Stimulated activated CD8-positive, alpha-beta memory T cell treated with anti-CD3 and anti-CD28 coated beads, Interleukin-2, amount 100 ng/mL, for 1 hour (primary cell): Measurements from ENCODE around the gene PARD6B.
"Not testable (repeated sequence)": the region's sequence is repeated elsewhere in the genome, so short reads cannot be mapped to it uniquely, and the experiment has no call there.

ENCODE experiments used
- DNase-seq, 2 donors: peaks; one replicate each; pipeline ENCODE4 v3.0.0-alpha.2; 2020; ENCODE audit warnings: low read depth in 2 of 2

The PARD6B gene

DNA sequence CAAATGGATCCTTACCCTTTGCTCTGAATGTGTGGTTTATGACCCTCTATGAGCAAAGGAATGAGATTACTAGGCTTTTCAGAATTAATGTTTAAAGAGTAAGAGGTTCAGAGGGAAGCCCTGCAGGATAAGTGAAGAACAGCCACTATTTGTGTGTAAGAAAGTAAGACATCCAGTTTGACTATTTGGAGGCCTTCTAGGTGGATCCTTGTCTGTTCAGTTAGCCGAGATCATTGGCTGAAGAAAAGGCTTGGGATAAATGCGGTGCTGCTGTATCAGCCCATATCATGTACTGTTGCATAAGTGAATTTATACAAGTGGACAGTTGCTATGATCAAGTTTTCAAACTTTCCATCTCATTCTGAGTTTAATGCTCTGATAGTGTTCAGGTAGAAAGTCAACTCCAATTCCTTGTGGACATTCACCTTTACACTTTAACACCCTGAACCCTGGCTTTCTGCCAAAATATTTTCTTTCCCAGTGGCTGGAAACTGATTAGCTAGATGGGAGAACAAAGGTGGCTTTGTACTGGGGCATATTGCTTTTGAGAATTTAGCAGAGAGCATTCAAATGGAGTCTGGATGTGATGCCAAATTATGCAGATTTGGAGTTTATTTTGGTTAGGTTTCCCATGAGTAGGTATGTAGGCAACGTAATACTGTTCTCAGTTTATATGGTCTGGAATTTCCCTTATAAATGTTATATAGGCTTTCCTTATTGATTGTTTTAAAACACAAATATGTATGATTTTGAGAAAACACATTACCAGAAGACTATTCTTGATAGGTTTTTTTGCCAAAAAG lies 15.0 kb downstream of the PARD6B start:
- no peak for DNase-seq

DNA sequence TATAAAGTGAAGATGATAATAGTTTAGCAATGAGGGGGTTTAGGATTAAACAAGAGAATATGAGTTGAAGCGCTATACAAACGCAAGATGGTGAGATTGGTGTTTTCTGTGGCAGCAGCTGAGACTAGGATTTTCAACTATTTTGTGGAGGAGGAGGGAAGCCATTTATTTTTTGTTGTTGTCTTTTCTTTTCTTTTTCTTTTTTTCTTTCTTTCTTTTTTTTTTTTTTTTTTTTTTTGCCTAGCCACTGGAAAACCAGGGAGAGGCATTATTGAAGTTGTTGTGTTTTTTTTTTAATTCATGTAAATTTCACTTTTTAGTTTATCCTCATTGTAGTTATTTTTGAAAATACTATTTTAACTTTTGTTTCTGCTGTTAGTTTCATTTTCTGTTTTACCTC lies 15.9 kb downstream of the PARD6B start:
- no peak for DNase-seq

DNA sequence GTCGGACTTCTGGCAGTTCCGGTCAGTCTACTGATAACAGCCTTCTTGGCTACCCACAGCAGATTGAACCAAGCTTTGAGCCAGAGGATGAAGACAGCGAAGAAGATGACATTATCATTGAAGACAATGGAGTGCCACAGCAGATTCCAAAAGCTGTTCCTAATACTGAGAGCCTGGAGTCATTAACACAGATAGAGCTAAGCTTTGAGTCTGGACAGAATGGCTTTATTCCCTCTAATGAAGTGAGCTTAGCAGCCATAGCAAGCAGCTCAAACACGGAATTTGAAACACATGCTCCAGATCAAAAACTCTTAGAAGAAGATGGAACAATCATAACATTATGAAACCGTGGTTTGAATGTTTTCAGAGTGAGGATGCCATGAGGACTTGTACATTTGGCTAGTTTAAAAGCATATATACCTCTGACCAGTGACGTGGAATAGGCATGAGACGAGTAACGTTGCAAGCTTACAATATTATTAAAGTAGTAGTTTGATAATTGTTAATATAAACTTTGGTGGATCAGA lies 18.8 kb downstream of the PARD6B start:
- no peak for DNase-seq

DNA sequence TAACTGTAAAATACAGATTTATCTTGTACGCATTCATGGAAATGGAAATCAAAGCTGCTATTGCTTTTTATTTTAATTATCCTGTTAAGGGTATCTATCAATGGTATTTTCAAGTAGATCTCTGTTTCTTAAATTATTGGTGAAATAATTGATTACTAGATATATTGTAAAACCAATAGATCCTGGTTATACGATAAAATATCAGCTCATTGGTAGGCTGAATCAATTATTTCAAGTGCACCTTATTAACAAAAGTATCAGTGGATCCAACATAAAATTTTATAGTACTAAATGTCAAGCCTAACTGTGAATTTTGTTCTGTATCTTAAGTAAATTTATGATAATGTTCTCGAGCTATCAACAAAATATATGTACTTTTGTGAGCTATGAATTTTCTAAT lies 21.8 kb downstream of the PARD6B start:
- DNase-seq, result no peak

DNA sequence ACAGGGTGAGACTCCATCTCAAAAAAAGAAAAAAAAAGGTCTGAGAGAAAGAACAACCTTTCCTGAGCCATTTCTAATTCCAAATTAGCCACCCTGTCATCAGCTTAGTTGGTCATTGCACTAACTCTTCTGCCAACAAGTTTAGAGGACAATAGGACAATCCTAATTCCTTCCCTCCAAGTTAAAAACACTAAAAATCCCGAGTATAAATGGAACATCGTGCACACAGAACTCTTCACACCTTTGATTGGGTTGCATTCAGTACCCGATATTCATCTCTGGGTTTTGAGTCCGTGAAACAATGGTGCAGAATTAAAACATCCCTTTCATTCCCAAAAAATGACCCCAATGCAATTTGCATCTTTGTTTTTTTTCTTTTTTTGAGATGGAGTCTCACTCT lies 23.0 kb downstream of the PARD6B start:
- DNase-seq, result no peak

DNA sequence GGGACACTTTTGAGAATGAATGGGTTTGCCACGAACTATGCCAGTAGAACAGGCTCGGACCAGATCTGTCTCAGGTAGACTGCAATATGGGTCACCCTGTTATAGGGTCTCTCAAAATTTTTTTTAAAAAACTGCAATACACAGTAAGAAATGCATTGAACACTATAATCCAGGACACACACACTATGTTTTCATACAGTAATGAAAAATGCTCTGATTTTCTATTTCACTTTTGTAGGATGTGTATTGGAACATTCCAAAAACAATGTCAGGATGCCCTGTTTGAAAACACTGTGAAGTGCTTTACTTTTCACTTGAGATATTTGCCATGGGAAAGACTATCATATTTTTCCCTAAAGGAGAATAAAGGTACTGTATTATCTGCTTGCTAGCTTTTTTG lies 25.1 kb downstream of the PARD6B start:
- DNase-seq, result no peak

DNA sequence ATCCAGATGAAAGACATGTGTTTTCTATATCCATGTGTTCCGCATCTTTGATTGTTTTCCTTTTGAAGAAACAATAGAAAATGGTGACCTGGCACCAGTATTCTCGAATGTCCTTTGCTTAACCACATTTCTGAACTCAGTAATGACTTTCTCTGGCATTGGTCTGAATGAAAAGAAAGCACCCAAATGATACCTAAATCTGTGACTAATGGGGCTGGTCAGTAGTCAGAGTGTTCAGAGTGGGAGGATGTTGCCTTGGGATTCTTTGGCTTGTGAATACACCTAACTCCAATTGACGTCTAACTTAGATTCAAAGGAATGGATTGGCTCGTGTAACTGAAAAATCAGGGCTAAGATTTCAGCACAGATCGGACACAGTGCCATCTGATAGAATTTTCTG lies 27.1 kb downstream of the PARD6B start:
- DNase-seq, result no peak

DNA sequence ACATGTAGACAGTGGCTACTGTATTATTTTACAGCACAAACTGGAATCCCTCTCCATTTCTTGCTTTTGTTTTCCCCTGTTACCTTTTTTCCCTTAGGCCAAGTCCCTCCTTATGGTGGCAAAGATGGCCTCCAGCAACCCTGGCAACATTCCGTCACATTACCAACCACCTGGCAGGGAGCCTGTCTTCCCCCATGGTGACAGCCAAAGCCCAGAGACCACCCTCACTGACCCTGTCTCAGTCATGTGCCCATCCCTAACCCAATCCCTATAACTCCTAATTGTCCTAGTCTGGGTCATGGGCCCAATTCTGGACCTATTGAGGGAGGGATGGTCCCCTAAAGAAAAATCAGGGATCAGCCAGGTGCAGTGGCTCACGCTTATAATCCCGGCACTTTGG lies 27.6 kb downstream of the PARD6B start:
- no peak for DNase-seq

DNA sequence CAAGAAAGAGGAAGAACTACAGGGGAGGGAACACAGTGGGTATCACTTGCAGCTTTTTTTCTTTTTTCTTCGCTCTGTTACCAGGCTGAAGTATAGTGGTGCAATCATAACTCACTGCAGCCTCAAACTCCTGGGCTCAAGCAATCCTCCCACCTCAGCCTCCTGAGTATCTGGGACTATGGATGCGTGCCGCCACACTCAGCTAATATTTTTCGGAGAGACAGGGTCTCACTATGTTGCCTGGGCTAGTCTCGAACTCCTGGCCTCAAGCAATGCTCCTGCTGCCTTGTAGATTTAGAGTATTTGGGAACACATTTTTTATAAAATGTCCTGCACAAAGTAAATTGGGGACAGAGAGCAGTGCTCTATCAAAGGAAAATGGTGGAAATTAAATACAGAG lies 28.3 kb downstream of the PARD6B start:
- DNase-seq, result no peak

DNA sequence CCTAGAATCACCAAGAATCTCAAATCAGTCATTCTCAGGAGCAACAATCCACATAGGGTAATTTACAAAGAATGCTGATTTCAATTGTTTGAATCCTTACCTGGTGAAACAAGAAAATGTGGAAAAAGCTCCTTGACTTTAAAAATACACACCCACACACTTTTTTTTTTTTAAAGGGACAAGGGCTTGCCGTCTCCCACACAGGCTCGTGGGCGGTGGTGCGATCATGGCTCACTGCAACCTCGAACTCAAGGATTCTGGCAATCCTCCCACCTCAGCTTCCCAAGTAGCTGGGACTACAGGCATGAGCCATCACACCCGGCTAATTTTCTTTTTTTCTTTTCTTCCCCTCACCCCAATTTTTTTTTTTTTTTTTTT lies 30.7 kb downstream of the PARD6B start:
- no peak for DNase-seq

DNA sequence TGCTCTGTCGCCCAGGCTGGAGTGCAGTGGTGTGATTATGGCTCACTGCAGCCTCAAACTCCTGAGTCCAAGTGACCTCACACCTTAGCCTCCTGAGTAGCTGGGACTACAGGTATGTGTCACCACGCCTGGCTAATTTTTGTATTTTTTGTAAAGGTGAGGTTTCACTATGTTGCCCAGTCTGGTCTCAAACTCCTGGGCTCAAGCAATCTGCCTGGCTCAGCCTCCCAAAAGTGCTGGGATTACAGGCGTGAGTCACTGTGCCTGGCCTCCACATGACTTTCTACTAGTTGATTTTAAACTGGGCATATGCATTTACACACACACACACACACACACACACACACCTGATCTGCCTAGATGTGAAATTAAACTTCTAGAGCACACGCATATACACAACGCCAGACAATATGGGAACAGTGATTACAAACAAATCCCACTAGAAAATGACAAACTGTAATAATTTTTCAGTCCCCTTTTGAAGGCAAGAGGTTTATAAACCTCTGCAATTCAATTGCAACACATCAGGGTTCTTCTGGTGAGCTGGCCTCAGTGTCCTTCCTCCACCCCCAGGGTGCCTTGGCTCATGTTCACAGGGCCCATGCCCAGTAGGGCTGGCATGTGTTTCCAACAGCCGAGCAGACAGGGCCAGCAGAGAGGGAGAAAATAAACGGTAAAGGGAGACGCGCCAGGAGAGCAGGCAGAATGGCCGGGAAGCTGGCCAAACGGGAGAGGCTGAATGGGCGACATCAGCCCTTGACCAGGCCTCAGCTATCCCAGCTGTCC lies 31.2 kb downstream of the PARD6B start:
- no peak for DNase-seq

DNA sequence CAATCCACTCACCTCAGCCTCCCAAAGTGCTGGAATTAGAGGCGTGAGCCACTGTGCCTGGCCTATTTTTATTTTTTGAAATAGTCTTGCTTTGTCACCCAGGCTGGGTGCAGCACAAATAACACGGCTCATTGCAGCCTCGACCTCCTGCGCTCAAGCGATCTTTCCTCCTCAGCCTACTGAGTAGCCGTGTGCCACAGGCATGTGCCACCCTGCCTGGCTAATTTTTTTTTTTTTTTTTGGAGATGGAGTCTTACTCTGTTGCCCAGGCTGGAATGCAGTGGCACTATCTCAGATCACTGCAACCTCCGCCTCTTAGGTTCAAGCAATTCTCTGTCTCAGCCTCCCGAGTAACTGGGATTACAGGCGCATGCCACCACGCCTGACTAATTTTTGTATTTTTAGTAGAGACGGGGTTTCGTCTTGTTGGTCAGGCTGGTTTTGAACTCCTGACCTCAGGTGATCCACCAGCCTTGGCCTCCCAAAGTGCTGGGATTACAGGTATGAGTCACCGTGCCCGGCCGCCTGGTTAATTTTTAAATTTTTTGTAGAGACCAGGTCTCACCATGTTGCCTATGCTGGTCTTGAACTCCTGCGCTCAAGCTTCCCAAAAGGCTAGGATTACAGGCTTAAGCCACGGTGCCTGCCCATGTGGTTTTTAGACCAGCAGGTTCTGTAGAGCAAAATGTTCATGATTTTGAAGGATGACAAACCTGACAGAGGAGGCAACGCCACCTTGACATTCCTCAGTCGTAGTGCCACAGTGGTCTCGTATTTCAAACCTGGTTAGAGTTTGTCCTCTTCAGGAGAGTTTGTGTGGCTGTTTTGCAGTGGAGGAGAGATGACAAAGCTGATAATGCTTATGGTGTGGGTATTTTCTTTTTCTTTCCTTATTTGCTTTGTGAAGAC lies 32.4 kb downstream of the PARD6B start:
- DNase-seq, result not testable (repeated sequence)

DNA sequence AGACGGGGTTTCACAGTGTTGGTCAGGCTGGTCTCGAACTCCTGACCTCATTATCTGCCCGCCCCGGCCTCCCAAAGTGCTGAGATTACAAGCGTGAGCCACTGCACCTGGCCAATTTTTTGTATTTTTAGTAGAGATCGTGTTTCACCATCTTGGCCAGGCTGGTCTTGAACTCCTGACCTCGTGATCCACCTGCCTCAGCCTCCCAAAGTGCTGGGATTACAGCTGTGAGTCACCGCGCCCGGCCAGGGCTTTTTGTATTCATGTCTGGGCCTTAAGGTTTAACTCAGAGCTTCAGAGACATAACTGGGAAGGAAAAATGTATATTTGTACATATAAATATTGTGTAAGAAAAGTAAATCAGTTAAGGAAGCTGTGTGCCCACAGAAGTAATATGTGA lies 33.9 kb downstream of the PARD6B start:
- not testable (repeated sequence) for DNase-seq

DNA sequence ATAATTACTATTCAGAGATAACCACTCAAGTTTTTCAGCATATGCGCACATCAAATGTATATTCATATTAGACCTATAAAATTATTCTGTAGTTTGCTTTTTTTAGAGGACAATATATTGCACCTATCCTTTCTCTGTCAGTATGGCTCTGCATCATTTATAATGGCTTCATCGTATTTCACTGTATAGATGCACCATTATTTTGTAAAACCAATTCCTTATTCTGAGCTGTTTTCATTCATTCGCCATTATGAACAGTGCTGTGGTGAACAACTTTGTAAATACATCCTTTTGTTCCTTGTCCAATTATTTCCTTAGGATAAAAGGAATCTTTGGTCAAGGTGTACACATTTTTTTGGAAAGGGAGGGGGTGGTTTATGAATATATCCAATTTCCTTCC lies 34.3 kb downstream of the PARD6B start:
- DNase-seq, result no peak

DNA sequence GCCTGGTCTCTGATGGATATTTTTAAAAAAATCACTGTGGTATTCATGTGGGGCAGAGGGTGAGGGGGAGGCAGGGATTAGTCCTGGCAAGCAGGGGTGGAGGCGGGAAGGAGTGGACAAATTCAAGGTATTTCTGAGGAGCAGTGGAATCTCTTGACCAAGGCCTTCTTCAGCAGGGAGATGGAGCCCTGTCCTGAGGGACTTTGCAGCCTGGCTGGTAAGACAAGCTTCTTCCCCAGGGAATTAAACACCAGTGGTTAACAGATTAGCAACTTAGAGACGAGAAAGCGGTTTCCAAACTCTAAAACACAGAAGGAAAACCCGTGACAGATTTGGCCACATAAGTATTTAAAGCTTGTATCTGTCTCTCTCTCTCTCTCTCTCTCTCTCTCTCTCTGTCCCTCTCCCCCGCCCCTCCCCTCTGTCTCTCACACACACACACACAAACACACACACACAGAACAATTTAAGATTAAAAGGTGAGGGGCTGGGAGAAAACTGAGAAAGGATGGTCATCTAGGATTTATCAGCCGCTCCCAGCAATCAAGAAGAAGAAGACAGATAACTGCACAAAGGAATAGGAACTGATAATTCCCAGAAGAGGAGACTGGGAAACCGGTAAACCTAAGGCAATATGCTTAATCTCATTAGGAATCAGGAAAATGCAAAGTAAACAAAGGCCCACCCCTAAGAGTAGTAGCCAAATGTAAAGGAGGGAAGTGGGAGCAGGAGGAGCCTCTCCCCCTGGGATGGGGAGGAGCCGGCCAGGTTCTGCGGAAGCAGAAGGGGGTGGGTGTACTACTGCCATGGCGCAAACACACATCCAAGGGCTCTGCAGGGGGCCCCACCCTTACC lies 35.8 kb downstream of the PARD6B start:
- not testable (repeated sequence) for DNase-seq

DNA sequence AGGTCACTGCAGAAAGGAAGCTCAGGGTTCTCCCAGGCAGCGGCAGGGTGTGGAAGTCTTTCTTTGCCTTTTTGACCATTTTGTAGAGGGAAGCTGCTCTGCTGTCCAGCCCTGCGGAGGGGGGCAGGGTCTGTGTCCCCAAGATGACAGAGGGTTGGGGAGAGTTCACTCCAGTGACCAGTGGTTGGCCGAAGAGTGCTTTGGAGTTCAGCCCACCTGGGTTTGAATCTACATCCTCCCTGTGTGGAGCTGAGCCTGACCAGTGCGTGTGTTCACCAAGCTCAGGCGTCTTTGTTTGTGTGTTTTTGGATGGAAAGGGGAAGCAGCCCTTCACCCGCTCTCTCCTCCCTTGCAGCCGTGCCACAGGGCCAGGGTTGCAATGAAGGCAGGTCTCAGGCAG lies 37.6 kb downstream of the PARD6B start:
- DNase-seq, result not testable (repeated sequence)

DNA sequence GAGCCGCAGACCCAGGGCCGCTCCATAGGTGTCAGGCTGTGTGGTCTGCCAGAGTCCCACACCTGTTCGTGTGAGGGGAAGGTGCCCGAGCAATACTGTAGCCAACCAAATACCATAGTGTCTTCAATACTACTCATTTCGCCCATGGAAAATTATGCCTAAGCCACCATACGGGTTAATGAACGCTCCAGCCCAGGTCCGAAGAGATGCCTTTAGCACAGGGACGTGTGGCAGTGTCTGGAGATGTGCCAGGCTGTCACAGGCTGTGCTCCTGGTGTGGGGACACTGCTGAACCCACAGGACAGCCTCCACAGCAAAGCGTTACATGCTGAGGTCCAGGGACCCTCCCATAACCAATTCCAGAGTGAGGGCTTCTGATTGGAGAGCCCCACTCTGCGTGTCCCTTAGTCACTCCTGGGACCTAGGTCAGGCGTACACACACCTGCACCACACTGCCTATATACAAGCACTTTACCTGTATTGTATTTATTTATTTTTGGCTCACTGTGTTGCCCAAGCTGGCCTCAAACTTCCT lies 38.2 kb downstream of the PARD6B start:
- DNase-seq, result not testable (repeated sequence)

DNA sequence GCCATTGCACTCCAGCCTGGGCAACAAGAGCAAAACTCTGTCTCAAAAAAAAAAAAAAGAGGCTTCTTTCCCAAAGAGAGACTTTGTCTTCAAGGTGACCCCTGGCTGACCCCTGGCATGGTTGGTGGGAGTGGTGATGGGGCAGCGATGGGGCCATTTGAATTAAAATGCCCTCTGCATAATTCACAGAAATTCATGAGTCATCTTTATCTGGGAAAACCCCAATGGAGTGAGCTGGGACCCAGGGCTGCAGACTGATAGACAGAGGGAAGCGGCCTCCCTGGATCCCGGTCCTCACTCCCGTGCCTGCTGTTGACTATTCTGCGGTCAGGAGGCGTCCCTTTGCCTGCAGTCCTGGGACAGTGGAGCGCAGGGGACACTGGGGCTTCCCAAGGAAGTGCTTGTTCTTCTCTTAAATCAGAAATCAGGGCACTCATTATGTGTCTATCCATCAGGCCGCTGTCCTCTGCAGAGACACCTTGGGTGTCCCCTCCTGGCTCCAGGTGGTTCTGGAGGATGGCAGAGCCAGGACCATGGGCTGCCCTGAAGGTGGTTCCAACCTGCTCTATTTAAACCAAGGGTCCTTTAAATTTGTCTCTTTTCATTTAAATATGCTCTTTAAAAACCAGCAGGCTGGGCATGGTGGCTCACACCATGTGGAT lies 40.2 kb downstream of the PARD6B start:
- DNase-seq, result not testable (repeated sequence)

DNA sequence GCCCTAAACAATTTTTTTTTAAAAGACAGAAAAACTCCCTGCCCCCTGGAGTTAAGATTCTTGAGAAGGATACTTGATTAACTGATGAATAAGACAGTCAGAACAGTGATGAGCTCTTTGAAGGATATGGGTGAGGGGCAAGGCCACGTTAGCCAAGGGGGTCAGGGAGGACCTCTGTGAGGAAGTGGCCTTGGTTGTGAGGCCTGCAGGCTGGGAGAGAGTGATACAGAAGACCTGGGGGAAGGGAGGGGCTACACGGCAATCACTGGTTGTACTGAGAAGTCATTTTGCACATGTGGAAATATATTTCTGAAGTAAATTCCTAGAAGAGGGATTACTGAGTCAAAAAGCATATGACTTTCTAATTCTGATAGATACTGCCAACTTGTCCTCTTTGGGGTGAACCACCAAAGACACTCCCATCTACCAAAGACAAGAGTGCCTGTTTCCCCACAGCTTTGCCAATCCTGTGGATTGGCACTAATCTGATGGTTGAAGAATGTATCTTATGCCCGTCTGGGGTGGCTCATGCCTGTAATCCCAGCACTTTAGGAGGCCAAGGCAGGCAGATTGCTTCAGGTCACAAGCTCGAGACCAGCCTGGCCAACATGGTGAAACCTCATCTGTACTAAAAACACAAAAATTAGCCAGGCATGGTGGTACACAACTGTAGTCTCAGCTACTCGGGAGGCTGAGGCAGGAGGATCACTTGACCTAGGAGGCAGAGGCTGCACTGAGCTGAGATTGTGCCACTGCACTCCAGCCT lies 41.2 kb downstream of the PARD6B start:
- no peak for DNase-seq
